SW 1271 (cell line): ENCODE data around the gene TWIST2.

Experiments used
- DNase-seq, 2 experiments: peaks; one replicate each; lab custom pipeline; 2025; lab: John Stamatoyannopoulos, UW

Gene TWIST2

DNA sequence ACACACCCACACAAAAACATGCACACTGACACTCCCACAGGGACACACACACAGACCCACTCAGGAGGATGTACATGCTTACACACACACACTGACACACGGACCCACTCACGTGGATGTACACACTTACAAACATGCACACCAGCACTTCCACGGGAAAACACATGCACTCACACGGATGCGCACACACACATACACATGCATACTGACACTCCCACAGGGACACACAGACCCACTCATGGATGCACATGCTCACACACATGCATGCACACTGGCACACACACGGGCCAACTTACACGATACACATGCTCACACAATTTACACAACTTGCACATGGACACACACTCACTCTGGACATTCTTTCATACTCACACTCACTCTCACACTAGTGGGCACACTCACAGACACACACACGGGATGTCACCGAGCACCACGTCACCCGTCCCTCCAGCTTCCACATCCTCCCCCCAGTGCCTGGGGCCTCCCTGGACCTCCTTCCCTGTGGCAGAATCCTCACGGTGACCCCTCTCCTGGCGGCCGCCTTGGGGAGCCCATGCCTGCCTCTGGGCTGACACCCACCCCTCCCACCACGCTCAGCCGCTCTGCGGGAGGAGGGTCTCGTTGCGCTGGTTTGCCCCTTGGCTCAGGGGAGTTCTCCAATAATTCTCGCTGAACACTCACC is 58.5 kb downstream of the TWIST2 start:
- DNase-seq = no peak

DNA sequence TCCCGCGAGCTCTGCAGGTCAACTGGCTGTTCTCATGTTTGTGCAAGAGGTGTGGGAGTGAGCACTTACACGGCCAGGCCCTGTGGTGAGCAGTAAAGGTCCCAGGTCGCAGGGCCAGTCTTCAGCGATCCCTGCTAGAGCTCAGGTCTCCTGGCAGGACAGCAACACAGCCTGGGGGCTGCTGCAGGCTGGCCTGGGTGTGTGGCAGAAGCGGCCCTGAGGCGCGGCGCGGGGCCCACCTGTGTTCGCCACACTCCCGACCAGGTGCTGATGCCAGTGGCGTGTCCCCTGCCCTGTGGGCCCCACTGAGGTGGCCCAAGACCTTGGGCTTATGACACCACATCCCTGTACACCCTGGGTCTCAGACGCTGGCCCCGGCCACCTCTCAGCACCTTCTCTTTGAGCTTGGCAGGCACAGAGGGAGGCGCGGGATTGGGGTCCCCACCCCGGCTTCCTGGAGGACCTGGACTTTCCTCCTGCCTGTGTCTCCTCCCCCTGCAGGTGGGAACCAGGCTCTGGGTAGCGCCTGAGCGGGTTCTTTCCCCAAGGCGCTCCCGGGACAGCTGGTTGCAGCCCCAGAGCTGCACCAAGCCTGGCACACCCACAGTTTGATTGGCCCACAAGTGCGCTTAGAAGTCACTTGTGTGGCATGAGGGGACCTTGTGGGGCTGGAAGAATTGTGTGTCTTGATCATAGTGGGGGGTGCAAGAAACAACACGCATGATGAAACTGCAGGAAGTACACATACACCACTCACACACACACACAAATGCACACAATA is 59.2 kb downstream of the TWIST2 start:
- no peak for DNase-seq

DNA sequence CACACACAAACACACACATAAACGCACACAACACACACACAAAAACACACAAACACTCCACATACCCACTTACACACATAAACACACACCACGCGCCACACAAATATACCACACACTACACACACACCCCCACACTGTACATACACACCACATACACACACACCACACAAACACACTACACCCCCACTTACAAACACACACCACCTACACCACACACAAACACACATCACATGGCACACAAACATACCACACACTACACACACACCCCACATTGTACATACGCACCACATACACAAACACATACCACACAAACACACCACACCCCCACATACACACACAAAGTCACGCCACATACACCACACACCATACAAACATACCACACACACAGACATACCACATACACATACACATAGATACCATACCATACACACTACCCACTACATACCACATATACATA is 59.9 kb downstream of the TWIST2 start:
- no peak for DNase-seq

DNA sequence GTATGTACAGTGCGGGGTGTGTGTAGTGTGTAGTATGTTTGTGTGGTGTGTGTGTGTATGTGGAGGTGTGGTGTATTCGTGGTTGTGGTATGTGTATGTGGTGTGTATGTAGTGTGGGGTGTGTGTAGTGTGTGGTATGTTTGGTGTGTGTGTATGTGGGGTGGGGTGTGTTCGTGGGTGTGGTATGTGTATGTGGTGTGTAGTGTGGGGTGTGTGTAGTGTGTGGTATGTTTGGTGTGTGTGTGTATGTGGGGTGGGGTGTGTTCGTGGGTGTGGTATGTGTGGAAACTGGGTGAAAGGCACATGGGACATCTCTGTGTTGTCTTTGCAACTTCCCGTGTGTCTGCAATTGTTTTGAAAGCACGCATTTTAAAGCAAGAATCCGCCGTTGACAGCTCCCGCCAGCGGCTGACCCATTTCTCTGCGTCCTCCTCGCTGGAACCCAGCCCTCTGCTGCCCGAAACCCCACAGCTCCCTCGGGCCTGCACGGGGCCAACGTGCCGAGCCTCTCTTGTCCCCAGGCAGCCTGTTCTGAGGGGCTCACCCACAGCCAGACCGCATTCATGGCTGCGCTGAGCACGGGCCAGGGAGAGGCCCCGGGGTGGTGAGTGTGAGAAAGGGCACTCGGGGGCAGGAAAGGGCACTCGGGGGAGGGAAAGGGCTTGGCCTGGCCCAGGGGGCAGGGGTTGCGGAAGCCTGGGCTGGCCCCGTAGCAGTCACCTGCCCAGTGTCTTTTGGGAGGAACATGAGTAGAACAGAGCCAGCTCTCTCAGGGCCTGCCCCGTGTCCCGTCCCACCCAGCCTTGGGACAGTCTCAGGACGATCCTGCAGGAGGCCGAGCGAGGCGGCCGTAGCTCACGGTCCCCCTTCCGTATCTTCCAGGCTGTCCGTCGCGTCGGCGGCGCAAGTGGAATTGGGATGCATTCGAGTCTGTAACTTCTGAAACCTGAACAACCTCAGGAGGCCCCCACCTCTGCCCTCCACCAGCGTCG is 61.4 kb downstream of the TWIST2 start:
- no peak for DNase-seq

DNA sequence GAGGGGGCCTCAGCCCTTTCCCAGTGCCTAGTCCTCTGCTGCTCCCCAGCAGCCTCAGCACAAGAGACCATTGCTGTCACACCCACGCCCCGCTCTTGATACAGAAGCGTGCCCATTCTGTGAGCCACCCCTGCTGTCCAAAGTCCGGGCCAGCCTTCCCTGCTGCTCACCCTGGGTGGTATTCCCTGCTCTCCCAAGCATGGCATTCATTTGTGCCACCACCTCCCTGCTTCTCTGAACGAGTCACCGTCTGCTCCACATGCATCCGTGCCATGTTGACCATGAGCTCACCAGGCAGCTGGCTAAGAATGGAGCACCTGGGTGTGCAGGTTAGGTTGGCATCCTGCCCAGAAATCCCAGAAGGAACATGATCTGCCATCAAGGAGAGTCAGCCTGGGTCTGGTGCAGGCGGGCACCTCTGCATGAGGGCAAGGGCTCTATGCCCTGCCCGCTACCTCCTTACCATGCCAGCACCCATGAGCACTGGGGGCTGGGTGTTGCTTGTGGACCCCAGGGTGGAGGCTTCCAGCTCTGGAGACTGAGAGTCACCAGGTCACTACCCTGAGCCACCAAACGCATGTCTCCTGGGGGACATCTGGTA is 63.0 kb downstream of the TWIST2 start:
- no peak for DNase-seq

DNA sequence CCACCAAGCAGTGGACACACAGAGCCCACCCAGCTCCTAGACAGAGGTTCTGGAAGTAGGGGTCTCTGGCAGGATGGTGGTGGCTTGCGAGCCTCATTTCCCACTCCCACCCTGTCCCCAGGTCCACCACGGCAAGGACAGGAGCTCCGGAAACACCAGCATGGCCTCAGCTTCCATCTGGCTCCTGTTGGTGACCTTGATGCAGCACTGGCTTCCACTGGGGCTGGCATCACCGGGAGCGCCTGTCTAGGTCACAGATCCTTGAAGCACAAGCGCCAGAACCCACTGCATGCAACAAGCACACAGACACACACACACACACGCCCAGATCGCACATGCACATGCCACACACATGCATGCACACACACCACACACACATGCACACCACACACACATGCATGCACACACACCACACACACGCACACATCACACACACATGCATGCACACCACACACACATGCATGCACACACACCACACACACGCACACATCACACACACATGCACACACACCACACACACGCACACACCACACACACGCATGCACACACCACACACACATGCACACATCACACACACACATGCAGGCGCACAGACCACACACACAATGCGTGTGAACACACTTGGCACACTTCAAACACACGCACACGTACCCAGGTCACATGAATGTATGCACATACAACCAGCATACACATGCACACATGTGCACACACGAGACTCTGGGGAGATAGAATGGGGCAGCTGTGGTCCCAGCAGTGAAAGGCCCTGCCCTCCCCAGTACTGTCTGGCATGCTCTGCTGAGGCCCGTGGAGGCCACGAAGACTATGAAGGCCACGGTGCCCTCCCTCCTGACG is 63.7 kb downstream of the TWIST2 start:
- no peak for DNase-seq

DNA sequence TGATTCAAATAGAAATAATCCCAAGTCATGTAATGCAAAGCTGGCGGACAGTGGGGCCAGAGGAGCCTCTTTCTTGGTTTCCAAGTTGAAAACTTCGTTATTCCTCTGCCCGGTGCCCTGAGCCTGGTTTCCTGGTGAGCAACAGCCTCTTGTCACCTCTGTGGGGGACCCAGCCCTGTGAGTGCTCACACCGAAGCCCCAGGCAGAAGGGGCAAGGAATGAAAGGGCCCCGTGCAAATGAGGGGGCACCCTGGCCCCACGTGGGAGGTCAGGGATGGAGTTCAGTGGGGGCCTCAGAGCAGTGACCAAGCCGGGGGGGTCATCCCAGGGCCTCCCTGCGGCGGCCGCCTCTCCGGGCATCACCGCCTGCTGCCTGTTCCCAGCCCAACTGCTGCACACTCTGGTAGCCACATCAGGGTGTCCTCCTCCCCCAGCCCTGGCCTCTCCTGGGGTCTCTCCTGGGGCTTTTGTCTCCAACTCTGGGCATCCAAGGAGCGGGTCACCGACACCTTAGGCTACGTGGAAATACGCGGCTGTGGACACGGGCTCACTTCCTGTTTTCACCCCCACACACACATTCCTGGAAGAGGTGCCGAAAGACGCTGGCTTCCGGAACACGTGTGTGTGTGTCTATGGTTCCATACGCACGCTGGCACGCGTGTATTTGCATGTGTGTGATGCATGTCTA is 64.5 kb downstream of the TWIST2 start:
- no peak for DNase-seq

DNA sequence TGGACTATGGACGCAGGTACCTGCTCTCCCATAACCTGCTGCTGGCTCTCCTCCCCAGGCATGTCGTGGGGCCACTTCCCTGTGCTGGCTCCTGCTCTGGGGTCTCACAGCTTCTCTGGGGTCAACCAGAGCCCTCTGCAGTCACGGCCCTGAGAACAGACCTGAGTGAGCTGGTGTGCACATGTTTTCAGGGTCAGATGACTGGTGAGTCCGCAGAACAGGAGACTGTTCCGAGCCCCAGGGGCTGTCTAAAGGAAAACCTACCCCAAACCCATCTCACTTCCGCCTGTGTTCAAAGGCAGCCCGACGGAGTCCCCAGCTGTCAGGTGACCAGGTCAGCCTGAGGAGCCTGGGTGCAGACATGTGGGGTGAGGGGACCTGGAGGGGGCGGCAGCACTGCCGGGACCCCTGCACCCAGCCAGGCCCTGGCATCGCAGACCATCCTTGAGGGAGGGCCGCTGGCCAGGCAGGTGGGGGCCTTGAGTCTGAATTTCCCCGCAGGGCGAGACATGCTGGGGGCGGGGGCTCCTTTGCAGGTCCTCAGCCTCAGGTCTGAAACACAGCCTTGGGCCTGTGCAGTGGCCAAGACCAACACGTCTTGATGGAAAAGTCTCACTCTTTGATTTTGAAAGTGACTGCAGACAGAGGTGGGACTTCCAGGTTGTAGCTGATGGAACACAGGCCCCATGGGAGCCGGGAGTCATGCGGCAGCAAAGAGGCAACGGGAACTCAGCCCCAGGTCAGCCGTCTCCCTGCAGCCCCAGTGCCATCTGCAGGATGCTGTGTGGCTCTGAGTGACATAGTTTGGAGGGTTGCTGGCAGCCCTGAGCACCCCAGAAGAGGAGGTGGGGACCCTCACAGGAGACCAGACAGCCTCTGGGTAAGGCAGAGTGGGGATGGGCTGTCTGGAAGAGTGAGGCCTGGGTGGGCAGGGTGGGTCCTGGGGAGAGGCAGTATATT is 65.3 kb downstream of the TWIST2 start:
- no peak for DNase-seq

DNA sequence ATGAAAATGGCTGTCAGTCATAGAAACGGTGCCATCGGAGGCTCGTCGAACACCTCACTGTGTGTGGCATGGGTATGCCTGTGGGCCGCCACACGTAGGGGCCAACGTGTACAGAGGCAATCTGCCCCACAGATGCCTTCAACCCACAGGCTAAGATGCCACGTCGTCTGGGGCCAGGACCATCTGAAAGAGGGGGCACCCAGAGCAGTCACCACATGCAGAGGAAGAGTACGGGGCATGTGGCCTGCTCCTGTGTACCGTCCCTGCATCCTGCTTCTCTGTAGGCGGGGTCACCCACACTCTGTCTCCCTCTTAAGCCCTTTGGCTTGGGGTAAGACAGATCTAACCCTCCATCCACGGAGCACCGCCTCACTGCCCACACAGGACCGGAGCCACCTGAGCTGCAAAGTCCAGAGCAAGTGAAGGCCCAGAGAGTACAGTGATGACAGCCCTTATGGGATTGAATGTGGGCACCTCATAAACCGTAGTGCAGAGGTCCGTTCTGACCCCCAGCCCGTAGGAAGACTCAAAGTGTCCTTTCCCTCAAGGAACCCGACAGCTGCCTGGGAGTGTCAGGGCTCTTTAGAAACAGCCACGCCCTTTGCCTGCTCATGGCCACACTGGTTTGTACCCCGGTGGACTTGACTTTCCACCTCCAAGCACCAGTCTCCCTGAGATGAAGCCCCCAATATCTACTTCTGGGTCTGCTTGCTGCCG is 66.2 kb downstream of the TWIST2 start:
- no peak for DNase-seq

DNA sequence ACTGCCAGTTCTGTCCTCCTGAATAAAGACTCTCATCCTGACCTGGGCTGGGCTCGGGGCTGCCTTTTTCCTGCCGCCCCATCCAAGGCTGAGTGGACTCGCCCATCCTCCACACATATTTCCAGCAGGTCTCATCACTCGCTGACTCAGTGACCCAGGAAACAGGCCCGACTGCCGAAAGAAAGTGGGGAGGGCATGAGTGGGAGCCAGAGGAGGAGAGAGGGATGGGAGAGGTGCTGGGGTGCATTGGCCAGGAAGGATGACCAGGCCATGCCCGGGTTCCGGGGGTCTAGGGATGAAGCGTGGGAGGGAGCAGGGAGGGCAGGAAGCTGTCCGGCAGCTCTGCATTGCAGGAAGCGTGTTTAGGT is 66.7 kb downstream of the TWIST2 start:
- peak in 1 of 2 experiments; percentile 11 for DNase-seq

DNA sequence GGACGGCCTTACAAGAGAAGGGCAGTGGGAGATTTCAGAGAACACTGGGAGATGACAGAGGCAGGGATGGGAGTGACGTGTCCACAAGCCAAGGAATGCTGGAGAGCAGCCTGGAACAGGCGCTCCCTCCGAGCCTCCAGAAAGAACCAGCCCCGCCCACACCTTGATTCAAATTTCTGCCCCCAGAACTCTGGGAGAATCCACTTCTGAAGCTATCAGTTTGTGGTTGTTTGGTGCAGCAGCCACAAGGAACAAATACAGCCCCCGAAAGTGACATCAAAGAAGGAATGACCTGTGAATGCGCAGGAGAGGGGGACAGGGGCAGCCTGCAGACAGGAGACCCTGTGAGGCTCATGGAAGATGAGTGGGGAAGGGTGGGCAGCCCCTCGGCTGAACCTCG is 67.3 kb downstream of the TWIST2 start:
- no peak for DNase-seq

DNA sequence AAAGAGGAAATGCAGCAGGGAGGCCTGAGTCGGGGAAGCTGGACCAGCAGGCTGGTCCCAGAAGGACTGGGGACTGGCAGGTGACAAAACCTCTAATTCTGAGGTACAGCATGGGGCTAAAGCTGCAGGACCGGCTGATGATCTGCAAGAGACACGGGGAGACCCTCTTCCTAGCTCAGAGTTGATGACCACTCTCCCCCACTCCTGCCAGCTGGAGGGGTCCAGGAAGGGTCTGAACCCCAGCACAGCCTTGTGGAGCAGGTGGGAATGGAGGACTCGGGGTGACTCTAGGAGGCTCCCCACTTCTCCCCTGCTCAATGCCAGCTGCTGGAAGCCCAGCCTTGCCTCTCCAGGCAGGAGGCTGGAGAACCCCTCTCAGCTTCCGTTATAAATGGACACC is 67.7 kb downstream of the TWIST2 start:
- DNase-seq = no peak

DNA sequence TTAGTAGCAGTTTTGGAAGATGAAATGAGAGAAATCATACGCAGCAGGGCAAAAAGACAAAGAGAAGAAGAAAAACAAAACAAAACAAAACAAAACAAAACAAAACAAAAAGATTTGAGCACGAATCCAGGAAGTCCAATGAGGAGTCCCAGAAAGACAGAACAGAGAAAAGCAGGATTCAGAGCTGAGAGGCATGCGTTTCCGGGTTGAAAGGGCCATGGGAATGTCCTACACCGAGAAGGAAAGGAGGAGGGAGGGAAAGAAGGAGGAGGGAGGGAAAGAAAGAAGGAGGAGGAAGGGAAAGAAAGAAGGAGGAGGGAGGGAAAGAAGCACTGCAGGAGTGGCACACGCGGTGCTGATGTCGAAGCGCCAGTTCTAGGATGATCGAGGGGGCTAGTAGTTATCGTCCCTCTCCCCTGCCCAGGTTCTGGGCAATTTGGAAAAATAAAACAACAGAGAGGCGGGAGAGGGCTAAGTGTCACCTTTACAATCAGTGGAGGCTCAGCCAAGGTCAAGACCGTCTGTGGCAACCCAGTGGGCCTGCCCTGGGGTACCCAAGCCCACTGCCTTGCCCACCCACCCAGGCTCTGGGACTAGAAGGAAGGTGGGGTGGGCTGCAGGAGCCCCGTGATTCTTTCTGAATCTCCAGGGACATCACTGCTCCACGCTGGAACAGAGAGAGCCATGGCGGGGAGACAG is 68.4 kb downstream of the TWIST2 start:
- no peak for DNase-seq

DNA sequence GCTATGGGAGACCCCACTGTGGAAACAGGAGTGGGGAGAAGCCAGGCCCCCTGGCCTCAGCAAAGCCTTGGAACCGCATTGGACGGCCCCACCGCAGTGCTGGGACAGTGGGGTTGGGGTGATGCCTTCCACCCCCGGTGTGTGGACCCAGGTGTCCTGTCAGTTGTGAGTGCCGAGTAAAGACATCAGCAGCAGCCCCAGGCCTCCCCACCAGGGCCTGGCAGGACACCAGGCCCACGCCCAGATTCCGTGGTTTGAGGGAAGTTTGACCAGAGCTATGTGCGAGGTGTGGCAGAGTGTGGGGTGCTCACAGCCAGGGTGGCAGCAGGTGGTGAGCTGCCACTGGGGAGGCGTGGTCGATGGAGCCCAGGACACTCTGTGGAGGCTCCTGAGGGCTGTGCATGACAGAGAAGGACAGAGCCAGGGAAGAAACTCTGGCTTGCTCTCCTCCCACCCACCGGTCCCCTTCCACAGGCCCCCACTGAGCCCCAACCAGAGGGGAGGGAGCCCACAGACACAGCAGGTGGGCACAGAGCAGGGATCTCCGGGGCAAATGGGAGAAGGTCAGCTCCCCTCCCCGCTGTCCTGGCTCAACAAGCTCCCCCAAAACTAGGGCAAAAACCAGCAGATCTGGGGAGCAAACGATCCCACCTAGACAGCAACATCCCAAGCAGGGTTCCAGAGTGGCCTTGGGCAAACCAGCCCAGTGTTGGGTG is 69.1 kb downstream of the TWIST2 start:
- no peak for DNase-seq

DNA sequence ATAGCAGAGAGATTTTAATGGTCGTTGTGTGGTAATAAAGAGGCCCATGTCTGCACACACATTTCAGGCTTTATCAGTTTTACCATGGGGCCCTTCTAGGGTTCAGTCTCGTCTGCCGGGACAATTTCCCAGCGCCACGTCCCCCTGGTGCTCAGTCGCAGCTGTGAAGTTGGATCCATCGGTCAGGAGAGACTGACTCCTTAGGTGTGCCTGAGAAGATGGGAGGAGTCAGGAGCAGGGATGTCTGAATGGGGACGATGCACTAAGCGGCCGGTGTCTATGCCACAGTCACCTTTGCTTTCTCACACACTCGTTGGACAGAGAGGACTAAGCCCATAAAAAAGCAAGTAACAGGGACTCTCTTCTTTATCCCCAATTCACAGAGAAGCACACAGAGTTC is 71.4 kb downstream of the TWIST2 start:
- DNase-seq = no peak

DNA sequence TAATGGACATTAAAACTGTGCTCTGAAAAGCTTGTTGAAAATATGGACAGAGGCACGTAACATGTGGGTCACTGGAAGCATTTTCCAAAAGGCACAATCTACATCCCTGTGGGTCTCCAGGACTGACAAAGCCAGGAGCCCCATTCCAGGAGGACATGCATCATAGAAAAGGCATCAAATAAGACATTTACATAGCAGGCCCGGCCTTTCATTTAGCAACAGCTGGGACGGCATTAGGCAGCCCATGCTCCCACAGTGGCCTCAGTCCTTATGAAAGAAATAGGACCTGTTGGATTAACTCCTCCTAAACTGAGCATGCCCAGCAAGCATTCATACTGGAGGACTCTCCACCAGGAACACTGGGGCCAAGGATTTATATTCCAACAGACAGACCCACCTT is 72.2 kb downstream of the TWIST2 start:
- DNase-seq = no peak

DNA sequence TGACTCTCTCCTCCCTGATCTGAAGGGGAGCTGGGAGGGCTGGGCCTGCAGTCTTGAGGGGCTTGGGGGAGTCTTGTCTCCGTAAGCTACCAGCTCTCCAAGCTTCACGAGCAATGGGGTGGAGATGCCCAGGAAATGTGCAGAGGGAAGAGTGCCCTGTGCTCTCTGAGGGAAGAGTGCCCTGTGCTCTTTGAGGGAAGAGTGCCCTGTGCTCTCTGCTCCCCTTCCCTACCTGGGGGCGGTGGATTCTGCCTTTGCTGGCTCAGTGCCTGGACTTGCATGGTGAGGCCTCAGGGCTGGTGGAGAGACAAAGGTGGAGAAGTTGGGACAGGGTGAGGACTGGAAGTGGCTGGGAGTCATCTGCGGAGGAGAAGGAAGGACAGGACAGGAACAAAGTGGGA is 72.7 kb downstream of the TWIST2 start:
- DNase-seq = no peak
